IMR-90 (cell line): Measurements from ENCODE around the gene GPC6.

Experiments used
- CHD1 ChIP-seq: IDR thresholded peaks from 2 replicates; pipeline ENCODE4 v1.6.1; 2012; ENCODE audit warnings: low read depth, low read length, improper control_type of control experiment
- FOS ChIP-seq: fragments of 150-350 bp; IDR thresholded peaks from 2 replicates; pipeline ENCODE4 v1.6.1; 2016; ENCODE audit warnings: low read depth, low read length
- MAFK ChIP-seq: IDR thresholded peaks from 2 replicates; pipeline ENCODE4 v1.6.1; 2012; ENCODE audit warnings: low read depth, low read length, improper control_type of control experiment
- MAZ ChIP-seq: IDR thresholded peaks from 2 replicates; pipeline ENCODE4 v1.6.1; 2012; ENCODE audit warnings: low read depth, mild to moderate bottlenecking, low read length, improper control_type of control experiment, moderate library complexity, borderline replicate concordance
- MXI1 ChIP-seq: IDR thresholded peaks from 2 replicates; pipeline ENCODE4 v1.6.1; 2012; ENCODE audit warnings: low read depth, mild to moderate bottlenecking, low read length, moderate library complexity, borderline replicate concordance
- POLR2A ChIP-seq: IDR thresholded peaks from 2 replicates; pipeline ENCODE4 v1.6.1; 2012; ENCODE audit warnings: mild to moderate bottlenecking, low read depth, low read length
- RCOR1 ChIP-seq: IDR thresholded peaks from 2 replicates; pipeline ENCODE4 v1.6.1; 2012; ENCODE audit warnings: mild to moderate bottlenecking, low read length, improper control_type of control experiment; ENCODE audit not compliant: insufficient replicate concordance
- RFX5 ChIP-seq: IDR thresholded peaks from 2 replicates; pipeline ENCODE4 v1.8.0; 2012; ENCODE audit warnings: low read depth, mild to moderate bottlenecking, low read length, moderate library complexity
- SMC3 ChIP-seq: fragments of 150-350 bp; IDR thresholded peaks from 2 replicates; pipeline ENCODE4 v1.6.1; 2016; ENCODE audit warnings: low read depth, mild to moderate bottlenecking, antibody characterized with exemption, low read length, moderate library complexity
- TF ChIP-seq, protein P1 (sequence below): conservative IDR thresholded peaks from 2 replicates; pipeline ENCODE4 v1.5.1; 2012; ENCODE audit warnings: mild to moderate bottlenecking, low read depth, low read length, improper control_type of control experiment
- TF ChIP-seq, protein P2 (sequence below): fragments of 150-350 bp; IDR thresholded peaks from 2 replicates; pipeline ENCODE4 v1.6.1; 2016; ENCODE audit warnings: low read depth, mild to moderate bottlenecking, low read length, moderate library complexity, borderline replicate concordance

DNA sequence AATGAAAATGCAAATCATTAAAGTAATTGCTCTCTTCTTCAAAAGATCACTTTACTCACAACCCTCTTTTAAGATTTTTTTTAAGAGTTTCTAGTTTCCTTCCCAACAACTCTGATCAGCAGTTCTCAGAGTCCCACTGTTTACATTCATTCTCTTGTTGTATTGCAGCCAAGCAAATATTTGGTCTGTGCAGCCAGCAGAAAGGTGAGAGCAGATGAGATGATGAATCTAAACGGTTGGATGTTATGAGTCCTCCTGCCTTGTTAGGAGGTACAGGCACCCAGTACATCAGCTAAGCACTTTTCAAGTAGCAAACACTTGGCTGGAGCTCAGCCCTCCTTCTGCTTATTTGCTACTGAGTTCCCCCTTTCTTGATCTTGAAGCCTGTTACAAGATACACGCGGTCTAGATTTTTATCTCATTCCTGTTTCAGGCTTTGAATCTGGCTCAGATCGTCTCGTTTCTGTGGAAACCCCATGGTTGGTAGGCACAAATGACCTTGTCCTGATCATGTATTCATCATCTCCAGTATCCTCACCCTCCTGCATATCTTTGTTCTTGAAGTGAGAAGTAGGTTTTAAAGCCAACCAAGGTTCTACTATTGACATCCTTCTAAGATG is 952.1 kb downstream of the GPC6 start:
- TF ChIP-seq, protein P1, sequence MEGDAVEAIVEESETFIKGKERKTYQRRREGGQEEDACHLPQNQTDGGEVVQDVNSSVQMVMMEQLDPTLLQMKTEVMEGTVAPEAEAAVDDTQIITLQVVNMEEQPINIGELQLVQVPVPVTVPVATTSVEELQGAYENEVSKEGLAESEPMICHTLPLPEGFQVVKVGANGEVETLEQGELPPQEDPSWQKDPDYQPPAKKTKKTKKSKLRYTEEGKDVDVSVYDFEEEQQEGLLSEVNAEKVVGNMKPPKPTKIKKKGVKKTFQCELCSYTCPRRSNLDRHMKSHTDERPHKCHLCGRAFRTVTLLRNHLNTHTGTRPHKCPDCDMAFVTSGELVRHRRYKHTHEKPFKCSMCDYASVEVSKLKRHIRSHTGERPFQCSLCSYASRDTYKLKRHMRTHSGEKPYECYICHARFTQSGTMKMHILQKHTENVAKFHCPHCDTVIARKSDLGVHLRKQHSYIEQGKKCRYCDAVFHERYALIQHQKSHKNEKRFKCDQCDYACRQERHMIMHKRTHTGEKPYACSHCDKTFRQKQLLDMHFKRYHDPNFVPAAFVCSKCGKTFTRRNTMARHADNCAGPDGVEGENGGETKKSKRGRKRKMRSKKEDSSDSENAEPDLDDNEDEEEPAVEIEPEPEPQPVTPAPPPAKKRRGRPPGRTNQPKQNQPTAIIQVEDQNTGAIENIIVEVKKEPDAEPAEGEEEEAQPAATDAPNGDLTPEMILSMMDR: no peak
- TF ChIP-seq POLR2A (no peak), MXI1 (no peak), MAFK (no peak), FOS (no peak), SMC3 (no peak), RCOR1 (no peak), RFX5 (no peak), CHD1 (no peak), MAZ (no peak)
- TF ChIP-seq, protein P2, sequence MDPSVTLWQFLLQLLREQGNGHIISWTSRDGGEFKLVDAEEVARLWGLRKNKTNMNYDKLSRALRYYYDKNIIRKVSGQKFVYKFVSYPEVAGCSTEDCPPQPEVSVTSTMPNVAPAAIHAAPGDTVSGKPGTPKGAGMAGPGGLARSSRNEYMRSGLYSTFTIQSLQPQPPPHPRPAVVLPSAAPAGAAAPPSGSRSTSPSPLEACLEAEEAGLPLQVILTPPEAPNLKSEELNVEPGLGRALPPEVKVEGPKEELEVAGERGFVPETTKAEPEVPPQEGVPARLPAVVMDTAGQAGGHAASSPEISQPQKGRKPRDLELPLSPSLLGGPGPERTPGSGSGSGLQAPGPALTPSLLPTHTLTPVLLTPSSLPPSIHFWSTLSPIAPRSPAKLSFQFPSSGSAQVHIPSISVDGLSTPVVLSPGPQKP: no peak
